ENCODE results near the gene AOAH. TPM values are rescaled to one million over a fixed set of nuclear protein-coding genes. Genes with fewer than 3 reads are reported as not detected.

AOAH gene
- total RNA-seq, 1 donor from 2014 or later: 0.92 TPM

- Mint-ChIP-seq H3K4me1 (ENCODE audit: unreplicated experiment) (peaks cover 7% of the 10 kb centered on the region), H3K36me3 (no peaks in the 10 kb centered on the region)
Measured at GRCh38 chr7:36752026-36752711, 27.9 kb upstream of the AOAH start.

GRCh38 chr7:36750451-36750850 lies 26.2 kb upstream of the AOAH start:
- Mint-ChIP-seq H3K4me3 (no peak overlapping the region), H3K27ac (no peak overlapping the region), H3K36me3 (no peaks in the 10 kb centered on the region), H3K27me3 (no peaks in the 10 kb centered on the region), H3K9me3 (no peaks in the 10 kb centered on the region), H3K4me1 (ENCODE audit: unreplicated experiment) (peaks cover 11% of the 10 kb centered on the region)
- no peak for TF ChIP-seq CTCF (conservative IDR thresholded peaks at IDR 0.05)
- no peak for DNase-seq (ENCODE audit: extremely low spot score, unreplicated experiment)

More at GRCh38 chr7:36752026-36752711, 27.9 kb upstream of the AOAH start:
- Mint-ChIP-seq H3K27me3 (no peaks in the 10 kb centered on the region), H3K4me3 (no peak overlapping the region), H3K9me3 (peaks cover 4% of the 10 kb centered on the region), H3K27ac (no peak overlapping the region)
- no peak for TF ChIP-seq CTCF (conservative IDR thresholded peaks at IDR 0.05)
- DNase-seq (ENCODE audit: extremely low spot score, unreplicated experiment): no peak

GRCh38 chr7:36749282-36749960 lies 25.1 kb upstream of the AOAH start:
- Mint-ChIP-seq H3K4me3 (no peak overlapping the region), H3K27ac (no peak overlapping the region), H3K9me3 (no peaks in the 10 kb centered on the region), H3K27me3 (no peaks in the 10 kb centered on the region), H3K36me3 (no peaks in the 10 kb centered on the region), H3K4me1 (ENCODE audit: unreplicated experiment) (peaks cover 11% of the 10 kb centered on the region)
- no peak for TF ChIP-seq CTCF (conservative IDR thresholded peaks at IDR 0.05)
- no peak for DNase-seq (ENCODE audit: extremely low spot score, unreplicated experiment)

GRCh38 chr7:36748017-36748487 lies 23.8 kb upstream of the AOAH start:
- no peaks in the 10 kb centered on the region for H3K27me3 Mint-ChIP-seq
- no peaks in the 10 kb centered on the region for H3K36me3 Mint-ChIP-seq
- H3K4me3 Mint-ChIP-seq: no peak overlapping the region
- peaks cover 11% of the 10 kb centered on the region for H3K4me1 Mint-ChIP-seq (ENCODE audit: unreplicated experiment)
- H3K9me3 Mint-ChIP-seq: peaks cover 4% of the 10 kb centered on the region
- DNase-seq (ENCODE audit: extremely low spot score, unreplicated experiment): no peak
- TF ChIP-seq CTCF (conservative IDR thresholded peaks at IDR 0.05): no peak
- H3K27ac Mint-ChIP-seq: no peak overlapping the region

- H3K9me3 Mint-ChIP-seq: peaks cover 4% of the 10 kb centered on the region
- TF ChIP-seq CTCF (conservative IDR thresholded peaks at IDR 0.05): no peak
- no peak overlapping the region for H3K4me3 Mint-ChIP-seq
- H3K4me1 Mint-ChIP-seq (ENCODE audit: unreplicated experiment): peaks cover 11% of the 10 kb centered on the region
- H3K27me3 Mint-ChIP-seq: no peaks in the 10 kb centered on the region
- no peaks in the 10 kb centered on the region for H3K36me3 Mint-ChIP-seq
- no peak overlapping the region for H3K27ac Mint-ChIP-seq
- no peak for DNase-seq (ENCODE audit: extremely low spot score, unreplicated experiment)
Measured at GRCh38 chr7:36747280-36748016, 23.2 kb upstream of the AOAH start.
